ENCODE results near the gene ANO3.
A peak's percentile ranks its signal among the peaks of the same experiment; 100 is the strongest.

The ANO3 gene

DNA sequence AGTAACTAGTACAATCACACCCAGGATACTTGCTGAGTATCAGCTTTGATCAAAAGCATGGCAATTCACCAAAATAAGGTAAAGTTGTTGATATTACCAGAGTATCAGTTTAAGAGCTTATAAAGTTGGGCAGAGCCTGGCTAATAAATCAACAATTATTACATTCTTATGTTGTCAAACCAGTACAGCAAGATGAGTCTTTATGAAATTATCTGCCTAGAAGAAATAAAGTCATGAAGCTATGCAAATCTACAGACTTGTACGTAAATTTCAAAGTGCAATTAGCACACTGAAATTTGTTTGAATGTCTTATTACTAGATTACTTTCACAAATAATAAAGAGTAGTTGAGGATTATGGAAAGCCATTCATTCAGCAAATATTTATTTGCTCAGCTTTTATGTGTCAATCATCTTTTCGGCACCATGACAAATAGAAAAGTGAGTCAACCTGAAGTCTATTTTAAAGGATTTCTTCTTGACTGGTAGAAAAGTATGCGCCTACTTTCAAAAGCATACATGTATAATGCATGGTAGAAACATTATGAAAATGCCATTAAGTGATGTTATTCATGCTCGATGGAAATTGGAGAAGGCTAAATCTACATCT lies 5.0 kb upstream of the ANO3 start:
- H3K27ac ChIP-seq (ENCODE audit: low read length), result no peak overlapping the region
- TF ChIP-seq EZH2phosphoT487 (IDR thresholded peaks at IDR 0.05; ENCODE audit: low read depth), result no peak
- TF ChIP-seq, protein P1, sequence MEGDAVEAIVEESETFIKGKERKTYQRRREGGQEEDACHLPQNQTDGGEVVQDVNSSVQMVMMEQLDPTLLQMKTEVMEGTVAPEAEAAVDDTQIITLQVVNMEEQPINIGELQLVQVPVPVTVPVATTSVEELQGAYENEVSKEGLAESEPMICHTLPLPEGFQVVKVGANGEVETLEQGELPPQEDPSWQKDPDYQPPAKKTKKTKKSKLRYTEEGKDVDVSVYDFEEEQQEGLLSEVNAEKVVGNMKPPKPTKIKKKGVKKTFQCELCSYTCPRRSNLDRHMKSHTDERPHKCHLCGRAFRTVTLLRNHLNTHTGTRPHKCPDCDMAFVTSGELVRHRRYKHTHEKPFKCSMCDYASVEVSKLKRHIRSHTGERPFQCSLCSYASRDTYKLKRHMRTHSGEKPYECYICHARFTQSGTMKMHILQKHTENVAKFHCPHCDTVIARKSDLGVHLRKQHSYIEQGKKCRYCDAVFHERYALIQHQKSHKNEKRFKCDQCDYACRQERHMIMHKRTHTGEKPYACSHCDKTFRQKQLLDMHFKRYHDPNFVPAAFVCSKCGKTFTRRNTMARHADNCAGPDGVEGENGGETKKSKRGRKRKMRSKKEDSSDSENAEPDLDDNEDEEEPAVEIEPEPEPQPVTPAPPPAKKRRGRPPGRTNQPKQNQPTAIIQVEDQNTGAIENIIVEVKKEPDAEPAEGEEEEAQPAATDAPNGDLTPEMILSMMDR (IDR thresholded peaks at IDR 0.05; ENCODE audit: low read depth, low read length), result no peak
- H3K27me3 ChIP-seq (ENCODE audit: low read depth, low read length), result no peaks in the 10 kb centered on the region
- H3K9ac ChIP-seq (ENCODE audit: low read length), result no peak overlapping the region
- no peak overlapping the region for H3K4me3 ChIP-seq (ENCODE audit: low read length)
- no peaks in the 10 kb centered on the region for H3K9me3 ChIP-seq (ENCODE audit: insufficient read depth, low read length)
- no peaks in the 10 kb centered on the region for H3K79me2 ChIP-seq (ENCODE audit: low read length)
- H2AFZ ChIP-seq (ENCODE audit: low read depth, low read length), result no peak overlapping the region
- no peaks in the 10 kb centered on the region for H3K4me1 ChIP-seq (ENCODE audit: low read length)
- no peaks in the 10 kb centered on the region for H3K36me3 ChIP-seq (replicated peaks; ENCODE audit: low read depth, low read length)
- H4K20me1 ChIP-seq (ENCODE audit: insufficient read depth, low read length), result no peaks in the 10 kb centered on the region
- no peak overlapping the region for H3K4me2 ChIP-seq (ENCODE audit: low read length)

DNA sequence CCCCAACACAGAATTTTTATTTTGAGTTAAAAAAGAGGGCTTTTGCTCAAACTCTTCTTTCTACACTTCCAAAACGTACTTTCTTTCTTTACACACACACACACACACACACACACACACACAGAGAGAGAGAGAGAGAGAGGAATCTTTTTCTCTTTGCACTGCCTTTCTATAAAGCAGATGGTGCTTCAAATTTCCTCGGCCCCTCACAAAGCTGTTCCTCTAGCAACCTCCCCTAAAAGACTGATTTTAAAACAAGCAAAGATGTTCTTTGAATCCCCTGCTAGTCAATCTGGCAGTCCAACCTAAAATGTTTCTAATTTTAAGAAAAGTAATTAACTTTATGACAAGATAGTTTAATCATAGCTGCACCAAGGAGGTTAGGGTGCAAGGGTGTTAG lies 2.7 kb upstream of the ANO3 start:
- Histone ChIP-seq H2AFZ (ENCODE audit: low read depth, low read length) (no peak overlapping the region), H3K27ac (ENCODE audit: low read length) (no peak overlapping the region), H3K9me3 (ENCODE audit: insufficient read depth, low read length) (no peaks in the 10 kb centered on the region), H3K36me3 (replicated peaks; ENCODE audit: low read depth, low read length) (no peaks in the 10 kb centered on the region), H3K9ac (ENCODE audit: low read length) (no peak overlapping the region), H3K4me3 (ENCODE audit: low read length) (no peak overlapping the region), H3K4me1 (ENCODE audit: low read length) (no peaks in the 10 kb centered on the region), H3K27me3 (ENCODE audit: low read depth, low read length) (peaks cover 10% of the 10 kb centered on the region; the same call in 1 of the 2 replicates), H3K4me2 (ENCODE audit: low read length) (no peak overlapping the region), H4K20me1 (ENCODE audit: insufficient read depth, low read length) (no peaks in the 10 kb centered on the region), H3K79me2 (ENCODE audit: low read length) (no peaks in the 10 kb centered on the region)
- TF ChIP-seq EZH2phosphoT487 (IDR thresholded peaks at IDR 0.05; ENCODE audit: low read depth), result no peak
- TF ChIP-seq, protein P1 (IDR thresholded peaks at IDR 0.05; ENCODE audit: low read depth, low read length), result no peak

- H4K20me1 ChIP-seq (ENCODE audit: insufficient read depth, low read length), result no peaks in the 10 kb centered on the region
- H3K27ac ChIP-seq (ENCODE audit: low read length), result no peak overlapping the region
- no peaks in the 10 kb centered on the region for H3K9me3 ChIP-seq (ENCODE audit: insufficient read depth, low read length)
- TF ChIP-seq EZH2phosphoT487 (IDR thresholded peaks at IDR 0.05; ENCODE audit: low read depth), result no peak
- TF ChIP-seq, protein P1 (IDR thresholded peaks at IDR 0.05; ENCODE audit: low read depth, low read length), result no peak
- H2AFZ ChIP-seq (ENCODE audit: low read depth, low read length), result no peak overlapping the region
- no peaks in the 10 kb centered on the region for H3K79me2 ChIP-seq (ENCODE audit: low read length)
- H3K4me2 ChIP-seq (ENCODE audit: low read length), result no peak overlapping the region
- no peak overlapping the region for H3K4me3 ChIP-seq (ENCODE audit: low read length)
- no peak overlapping the region for H3K9ac ChIP-seq (ENCODE audit: low read length)
- H3K36me3 ChIP-seq (replicated peaks; ENCODE audit: low read depth, low read length), result no peaks in the 10 kb centered on the region
- H3K27me3 ChIP-seq (ENCODE audit: low read depth, low read length), result peaks cover 10% of the 10 kb centered on the region; the same call in 1 of the 2 replicates
- no peaks in the 10 kb centered on the region for H3K4me1 ChIP-seq (ENCODE audit: low read length)
These were observed 1.7 kb upstream of the ANO3 start for GRCh38 chr11:26330262-26330661.

DNA sequence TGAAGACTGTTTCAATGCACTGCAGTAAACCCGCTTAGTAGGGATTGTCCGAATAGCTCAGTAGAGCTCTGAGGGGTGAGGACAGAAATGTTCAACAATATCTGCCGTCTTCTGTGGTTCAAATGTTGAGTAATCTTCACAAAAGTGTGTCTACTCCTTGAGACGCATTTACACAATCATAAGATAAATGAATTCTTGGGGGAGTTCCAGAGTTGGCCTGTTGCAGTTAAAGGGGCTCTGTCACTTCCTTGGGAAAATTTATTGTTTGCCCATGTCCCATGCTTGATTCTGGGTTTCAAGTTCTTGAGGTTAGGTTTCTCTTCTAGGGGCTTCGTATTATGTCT lies 614 bp downstream of the ANO3 start:
- Histone ChIP-seq H3K4me1 (ENCODE audit: low read length) (no peaks in the 10 kb centered on the region), H3K4me3 (ENCODE audit: low read length) (peak overlapping the region; percentile 71), H3K9ac (ENCODE audit: low read length) (no peak overlapping the region), H3K9me3 (ENCODE audit: insufficient read depth, low read length) (no peaks in the 10 kb centered on the region), H2AFZ (ENCODE audit: low read depth, low read length) (no peak overlapping the region), H3K4me2 (ENCODE audit: low read length) (peak overlapping the region; percentile 73), H3K79me2 (ENCODE audit: low read length) (no peaks in the 10 kb centered on the region), H3K36me3 (replicated peaks; ENCODE audit: low read depth, low read length) (no peaks in the 10 kb centered on the region), H3K27me3 (ENCODE audit: low read depth, low read length) (peaks cover 10% of the 10 kb centered on the region; the same call in 1 of the 2 replicates), H3K27ac (ENCODE audit: low read length) (no peak overlapping the region), H4K20me1 (ENCODE audit: insufficient read depth, low read length) (no peaks in the 10 kb centered on the region)
- TF ChIP-seq EZH2phosphoT487 (IDR thresholded peaks at IDR 0.05; ENCODE audit: low read depth), result no peak
- TF ChIP-seq, protein P1 (IDR thresholded peaks at IDR 0.05; ENCODE audit: low read depth, low read length), result no peak
